NCI-H146 treated with DMSO at 0.1 percent for 48 hours (cell line): ENCODE results near the gene KIF5A.

Experiments used
- DNase-seq: peaks from one replicate; lab custom pipeline; 2025; ENCODE audit not compliant: unreplicated experiment; lab: John Stamatoyannopoulos, UW

Gene KIF5A

GRCh38 chr12:57534991-57535543 is 14.8 kb upstream of the KIF5A start:
- DNase-seq = no peak

DNA sequence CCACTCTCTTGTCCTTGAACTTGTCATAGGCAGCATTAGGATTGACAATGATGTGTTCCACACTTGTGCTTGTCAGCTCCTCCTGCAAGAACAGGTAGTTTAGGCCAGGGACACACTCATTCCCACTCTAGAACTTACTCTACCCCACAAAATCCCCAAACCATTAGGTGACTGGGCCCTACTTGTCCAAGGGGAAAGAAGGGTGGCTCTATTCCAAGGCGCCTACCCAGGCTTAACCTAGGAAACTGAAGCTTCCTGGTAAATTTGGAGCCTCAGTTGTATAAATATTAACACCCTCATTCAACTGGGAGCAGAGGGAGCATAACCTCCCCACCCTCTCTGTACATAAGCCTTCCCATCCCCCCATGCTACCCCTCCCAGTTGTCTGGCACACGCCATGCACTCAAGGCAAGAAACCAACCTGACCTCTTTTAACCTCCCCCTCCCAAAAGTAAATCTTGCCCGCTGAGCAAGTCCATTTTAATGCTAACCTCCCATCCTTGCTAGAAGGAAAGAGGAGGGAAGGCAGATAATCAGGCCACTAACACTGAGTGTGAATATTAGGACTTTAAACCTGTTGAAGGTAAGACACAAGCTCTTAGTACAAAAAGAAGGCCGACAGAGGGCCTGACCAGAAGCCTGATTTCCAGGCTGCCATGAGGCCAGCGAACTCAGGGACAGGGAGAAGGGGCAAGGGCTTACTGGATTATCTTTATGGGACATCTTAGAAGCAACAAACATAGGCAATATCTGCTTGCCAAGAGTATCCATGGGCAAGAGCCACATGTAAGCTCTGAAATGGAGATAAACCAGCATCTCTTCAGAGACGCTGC is 13.9 kb upstream of the KIF5A start:
- DNase-seq = no peak

DNA sequence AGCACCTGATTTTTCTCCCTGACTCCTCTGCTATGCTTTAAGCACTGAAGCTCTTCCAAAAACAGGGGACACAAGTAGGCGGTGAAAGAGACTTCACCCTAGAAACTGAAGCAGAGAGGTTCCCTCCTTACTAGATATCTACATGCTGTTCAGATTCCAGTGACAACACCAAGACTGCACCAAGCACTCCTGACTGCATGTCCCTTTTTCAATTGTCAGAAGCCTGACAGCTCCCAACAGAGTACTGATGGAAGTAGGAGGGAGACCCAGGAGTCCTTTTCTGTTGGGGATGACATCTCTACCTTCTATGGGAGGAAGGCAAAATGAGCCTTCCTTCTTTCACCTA is 13.3 kb upstream of the KIF5A start:
- DNase-seq = no peak

- DNase-seq = no peak
Measured at GRCh38 chr12:57539134-57539768, 10.6 kb upstream of the KIF5A start.

DNA sequence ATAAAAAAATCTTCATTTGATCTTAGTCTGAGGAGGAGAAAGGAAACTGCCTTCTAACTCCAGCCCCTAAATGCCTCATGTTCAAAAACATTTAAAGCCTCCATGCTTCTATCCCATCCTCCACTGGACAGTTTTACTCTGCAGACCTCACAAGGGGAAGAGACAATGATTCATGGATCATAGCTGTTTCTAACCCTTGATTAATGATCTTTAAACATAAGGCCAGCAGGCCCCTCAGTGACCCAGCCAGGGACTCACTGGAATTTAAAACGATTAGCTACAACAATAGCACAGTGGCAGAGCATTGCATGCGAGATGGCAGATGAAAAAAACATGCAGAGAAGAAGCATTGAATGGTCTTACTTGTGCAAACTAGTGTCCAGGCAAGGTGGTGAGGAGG is 8.8 kb upstream of the KIF5A start:
- no peak for DNase-seq

GRCh38 chr12:57541717-57542116 is 8.1 kb upstream of the KIF5A start:
- no peak for DNase-seq

DNA sequence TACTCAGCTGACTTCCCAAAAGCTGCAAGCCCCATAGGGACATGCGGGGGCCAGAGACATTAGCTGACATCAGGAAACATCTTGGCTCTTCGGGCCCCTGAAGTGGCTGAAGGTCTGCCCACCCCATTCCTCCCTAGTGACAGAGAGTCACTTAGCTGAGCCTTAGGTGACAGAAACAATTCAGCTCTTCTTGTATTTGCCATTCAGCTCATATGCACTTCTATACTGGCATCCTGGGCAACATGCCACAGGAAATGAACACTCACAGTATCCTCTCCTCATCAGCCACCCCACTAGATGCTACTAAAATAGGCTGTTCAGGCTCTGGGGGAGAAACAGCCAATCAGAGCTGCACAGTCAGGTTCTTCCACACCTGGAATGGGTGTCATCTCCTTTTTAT is 6.3 kb upstream of the KIF5A start:
- DNase-seq = no peak

DNA sequence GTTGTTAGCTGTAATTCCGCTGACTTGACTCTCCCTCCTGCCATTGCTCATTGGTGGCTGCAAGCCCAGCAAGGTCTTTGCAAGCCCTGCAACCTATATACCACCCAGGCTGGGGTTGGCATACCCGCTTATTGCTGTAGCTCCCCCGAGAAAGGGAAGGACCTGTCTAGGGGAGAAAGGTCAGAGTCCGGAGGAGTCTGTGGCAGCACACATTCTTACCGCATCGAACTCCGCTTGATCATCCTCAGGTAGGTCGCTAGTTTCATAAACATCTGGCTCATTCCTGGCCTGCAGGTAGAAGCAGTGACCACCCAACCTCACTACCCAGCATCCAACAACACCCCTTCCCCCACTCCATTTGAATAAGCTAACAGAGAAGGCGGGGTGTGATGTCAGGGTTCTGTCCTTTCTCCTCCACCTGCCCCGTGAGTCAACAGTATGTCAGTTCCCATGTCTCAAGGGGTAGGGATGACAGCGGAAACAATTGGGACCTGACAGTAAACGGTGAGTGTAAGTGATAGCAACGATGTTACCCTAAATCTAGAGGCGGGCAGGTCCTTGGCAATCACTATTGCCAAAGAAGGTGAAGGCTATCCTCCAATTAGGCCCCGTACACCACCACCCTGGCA is 3.9 kb upstream of the KIF5A start:
- DNase-seq = no peak

DNA sequence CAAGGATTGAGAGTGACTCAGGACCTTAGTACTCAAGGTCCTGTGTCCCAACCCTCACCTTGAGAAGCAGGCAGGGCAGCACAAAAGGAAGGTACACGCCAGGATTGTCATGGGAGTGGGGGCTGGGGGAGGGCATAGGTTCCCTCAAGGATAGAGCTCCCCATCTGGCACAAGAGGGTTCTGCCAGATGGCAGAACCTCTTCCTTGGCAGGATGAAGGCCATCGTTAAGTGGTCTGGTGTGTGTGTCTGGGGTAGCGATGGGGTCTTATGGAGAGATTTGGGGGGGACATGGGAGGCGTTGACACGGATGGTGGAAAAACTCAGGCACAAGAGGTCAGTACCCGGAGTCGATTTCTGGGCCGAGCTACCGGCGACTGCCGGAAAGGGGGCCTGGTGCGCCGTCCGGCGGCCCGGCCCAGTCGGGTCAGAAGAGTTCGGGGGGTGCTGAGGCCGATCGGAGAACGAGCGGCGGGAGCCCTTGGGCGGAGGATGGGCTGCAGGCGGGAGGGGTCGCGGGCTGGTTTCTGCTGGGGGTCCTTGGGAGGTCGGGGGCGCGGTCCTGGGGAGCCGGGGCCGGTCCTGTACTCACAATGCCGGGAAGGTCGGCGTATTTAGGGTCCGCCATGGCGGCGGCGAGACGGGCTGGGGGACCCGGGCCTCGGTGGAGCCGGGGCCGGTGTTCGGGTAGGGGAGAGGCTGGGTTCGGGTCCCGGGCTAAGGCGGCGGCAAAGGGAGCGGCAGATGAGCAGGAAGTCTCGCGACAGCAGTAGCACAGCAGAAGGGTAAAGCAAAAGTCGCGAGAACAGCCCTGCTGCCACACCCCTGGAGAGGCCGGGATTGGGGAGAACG is 3.2 kb upstream of the KIF5A start, which contains the start of gene DCTN2:
Gene DCTN2, minus strand, starts transcription at position 755 of the 850 bp plus-strand sequence. Its CDS starts 129 bp downstream, at position 626.
- peak; percentile 94 for DNase-seq

DNA sequence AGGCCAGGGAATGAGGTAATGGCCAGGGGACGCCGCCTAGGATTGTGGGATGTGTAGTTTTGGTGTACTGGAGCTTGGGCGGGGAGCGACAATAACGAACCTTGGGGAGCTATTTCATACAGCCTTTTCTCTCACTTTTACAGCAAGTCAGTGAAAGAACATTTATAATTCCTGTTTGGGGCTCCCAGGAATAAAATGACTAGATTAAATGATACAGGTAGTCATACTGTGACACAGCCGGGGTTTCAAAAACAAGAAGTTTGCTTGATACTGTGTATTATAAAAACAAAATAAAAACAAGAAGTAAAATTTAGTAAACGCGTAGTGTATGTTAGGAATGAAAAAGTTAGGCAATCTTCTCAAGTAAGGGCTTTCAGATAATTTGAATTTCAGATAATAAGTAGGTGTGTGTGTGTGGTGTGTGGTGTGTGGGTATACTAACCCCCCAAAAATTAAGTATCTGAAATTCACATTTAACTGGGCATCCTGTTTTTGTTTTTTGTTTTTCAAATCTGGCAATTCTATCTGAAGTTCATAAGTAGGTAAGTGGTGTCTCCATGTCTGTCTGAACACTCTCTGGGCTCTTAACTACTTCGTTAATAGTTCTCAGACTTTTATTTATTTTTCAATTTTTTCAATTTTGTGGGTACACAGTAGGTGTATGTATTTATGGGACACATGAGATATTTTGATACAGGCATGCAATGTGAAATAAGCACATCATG is 2.4 kb upstream of the KIF5A start:
- DNase-seq = no peak

DNA sequence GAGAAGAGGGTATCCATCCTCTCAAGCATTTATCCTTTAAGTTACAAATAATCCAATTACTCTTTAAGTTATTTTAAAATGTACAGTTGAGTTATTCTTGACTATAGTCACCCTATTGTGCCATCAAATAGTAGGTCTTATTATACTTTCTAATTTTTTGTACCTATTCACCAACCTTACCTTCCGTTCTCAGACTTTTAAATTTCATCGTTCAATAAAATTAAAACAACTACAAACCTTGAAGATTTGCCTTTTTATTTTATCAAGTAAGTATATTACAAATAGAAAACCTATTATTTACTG is 1.9 kb upstream of the KIF5A start:
- DNase-seq = no peak

GRCh38 chr12:57548488-57548887 is 1.4 kb upstream of the KIF5A start:
- DNase-seq = no peak

DNA sequence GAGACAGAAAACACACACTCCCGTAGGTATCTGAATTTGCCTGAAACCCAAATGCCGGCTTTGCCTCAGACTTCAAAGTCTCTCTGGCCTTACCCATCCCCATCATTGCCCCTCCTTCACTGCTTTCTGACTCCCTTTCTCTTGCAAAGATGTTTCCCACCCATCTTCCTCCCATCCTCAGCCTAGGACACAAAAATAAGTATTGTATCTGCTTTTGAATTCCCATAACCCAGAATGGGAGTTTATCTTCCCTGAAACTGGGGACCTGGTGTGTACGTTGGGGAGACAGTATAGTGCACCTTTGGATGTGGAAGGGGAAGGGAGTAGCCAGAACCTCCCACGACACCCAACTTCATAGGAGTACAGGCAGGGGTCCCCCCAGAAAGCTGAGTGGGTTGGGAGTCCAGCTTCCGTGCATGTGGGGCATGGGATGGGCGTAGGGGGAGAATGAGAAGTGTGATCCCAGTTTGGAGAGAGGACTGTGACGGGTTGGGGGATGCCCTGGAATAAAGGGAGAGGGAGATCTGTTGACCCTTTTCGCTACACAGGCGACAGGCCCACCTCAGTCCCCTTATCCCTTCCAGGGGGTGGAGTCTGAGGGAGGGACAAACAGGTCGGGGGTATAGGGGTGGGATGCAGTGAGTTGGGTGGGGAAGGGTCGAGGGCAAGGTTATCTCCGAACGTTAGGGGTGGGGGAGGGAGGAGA is 488 bp upstream of the KIF5A start:
- no peak for DNase-seq

GRCh38 chr12:57550641-57551549 is 1.1 kb downstream of the KIF5A start:
- DNase-seq = no peak

DNA sequence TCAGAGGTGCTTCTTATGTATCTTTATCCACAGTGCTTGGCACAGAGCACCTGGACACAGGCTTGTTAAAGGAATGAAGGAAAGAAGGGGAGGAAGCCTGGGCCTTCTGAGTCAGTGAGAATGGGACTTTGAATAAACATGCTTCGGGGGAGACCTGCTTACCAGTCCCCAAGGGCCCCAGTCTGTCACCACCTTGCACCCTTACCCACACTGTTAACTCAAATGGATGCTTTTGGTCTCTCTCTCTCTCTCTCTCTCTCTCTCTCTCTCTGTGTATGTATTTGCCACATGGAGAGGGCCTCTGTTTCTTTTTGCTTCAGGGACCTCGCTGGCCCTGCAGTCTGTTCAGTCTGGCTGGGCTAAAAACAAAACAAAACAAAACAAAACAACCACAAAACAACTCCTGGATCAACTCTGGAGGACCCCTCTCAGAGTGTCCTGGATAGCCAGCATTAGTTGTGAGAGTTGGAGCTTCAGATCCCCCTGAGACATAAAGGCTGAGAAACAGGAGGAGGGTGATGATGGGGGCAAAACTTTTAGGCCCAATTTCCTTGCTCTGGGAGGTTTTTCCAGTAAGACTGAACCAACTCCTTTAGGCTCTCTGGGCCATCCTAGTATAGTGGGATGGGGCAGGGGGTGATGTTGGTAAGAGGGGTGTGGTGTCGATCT is 1.9 kb downstream of the KIF5A start:
- no peak for DNase-seq

GRCh38 chr12:57552306-57552651 is 2.4 kb downstream of the KIF5A start:
- DNase-seq = no peak

DNA sequence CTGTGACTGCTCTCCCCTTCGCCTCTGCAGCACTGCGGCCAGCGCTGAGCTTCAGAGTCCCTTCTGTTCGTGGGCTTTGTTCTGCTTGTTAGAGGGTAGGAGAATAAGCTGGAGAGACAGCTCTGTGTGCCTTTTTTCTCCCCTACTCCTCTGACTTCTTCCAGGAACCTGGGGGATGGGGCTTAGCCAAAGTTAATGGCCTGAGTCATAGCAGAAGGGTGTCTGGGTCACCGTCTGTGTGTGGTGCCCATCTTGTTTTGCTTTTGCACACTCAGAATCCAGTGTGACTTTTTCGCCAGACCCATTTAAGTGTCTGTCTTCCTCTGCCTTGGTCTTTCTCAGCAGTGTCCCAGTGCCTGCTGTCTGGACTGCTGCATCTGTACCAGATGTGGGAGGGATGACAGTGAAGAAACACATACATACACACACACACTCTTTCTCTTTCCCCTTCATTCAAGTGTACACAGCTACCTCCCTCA is 3.0 kb downstream of the KIF5A start:
- DNase-seq = no peak
